ENCODE results near the gene CBLB.

- TF ChIP-seq POLR2A (IDR thresholded peaks at IDR 0.05) (no peak), CTCF (IDR thresholded peaks at IDR 0.05 in 4 of 5, conservative IDR thresholded peaks at IDR 0.05 in 1 of 5) (peak in 2 of 5 experiments; percentile 6 to 31)
Measured at GRCh38 chr3:105827959-105828358, 40.9 kb downstream of the CBLB start.

Data from gastrocnemius medialis (tissue), 4 donors.